ENCODE results near the gene SULT1A2. TPM values are rescaled to one million over a fixed set of nuclear protein-coding genes. Genes with fewer than 3 reads are reported as not detected.
"Not testable (repeated sequence)": the region's sequence is repeated elsewhere in the genome, so short reads cannot be mapped to it uniquely, and the experiment has no call there.

SULT1A2 gene
- total and polyA plus RNA-seq, 9 donors = 0.13 to 1.6 (median 0.78) TPM

DNA sequence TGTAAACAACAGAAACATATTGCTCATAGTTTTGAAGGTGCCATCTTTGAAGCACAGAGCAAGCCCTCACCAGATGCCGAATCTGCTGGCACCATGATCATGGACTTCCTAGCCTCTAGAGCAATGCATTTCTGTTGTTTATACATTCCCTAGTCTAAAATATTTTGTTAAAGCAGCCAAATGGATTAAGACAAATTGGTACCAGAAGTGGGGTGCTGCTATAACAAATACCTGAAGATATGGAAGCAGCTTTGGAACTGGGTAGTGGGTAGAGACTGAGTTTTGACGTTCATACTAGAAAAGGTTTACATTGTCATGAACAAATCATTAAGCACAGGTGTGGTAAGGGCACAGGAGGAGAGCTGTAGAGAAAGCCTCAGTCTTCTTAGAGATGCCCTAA is 29.6 kb downstream of the SULT1A2 start:
- Histone ChIP-seq H3K4me3 (no peak overlapping the region), H3K9me3 (no peaks in the 10 kb centered on the region), H3K27me3 (no peaks in the 10 kb centered on the region), H3K27ac (no peak overlapping the region), H3K36me3 (no peaks in the 10 kb centered on the region), H3K4me1 (ENCODE audit: insufficient read depth) (peaks cover 5% of the 10 kb centered on the region)
- TF ChIP-seq POLR2A (IDR thresholded peaks at IDR 0.05) = no peak
- TF ChIP-seq, protein P1, sequence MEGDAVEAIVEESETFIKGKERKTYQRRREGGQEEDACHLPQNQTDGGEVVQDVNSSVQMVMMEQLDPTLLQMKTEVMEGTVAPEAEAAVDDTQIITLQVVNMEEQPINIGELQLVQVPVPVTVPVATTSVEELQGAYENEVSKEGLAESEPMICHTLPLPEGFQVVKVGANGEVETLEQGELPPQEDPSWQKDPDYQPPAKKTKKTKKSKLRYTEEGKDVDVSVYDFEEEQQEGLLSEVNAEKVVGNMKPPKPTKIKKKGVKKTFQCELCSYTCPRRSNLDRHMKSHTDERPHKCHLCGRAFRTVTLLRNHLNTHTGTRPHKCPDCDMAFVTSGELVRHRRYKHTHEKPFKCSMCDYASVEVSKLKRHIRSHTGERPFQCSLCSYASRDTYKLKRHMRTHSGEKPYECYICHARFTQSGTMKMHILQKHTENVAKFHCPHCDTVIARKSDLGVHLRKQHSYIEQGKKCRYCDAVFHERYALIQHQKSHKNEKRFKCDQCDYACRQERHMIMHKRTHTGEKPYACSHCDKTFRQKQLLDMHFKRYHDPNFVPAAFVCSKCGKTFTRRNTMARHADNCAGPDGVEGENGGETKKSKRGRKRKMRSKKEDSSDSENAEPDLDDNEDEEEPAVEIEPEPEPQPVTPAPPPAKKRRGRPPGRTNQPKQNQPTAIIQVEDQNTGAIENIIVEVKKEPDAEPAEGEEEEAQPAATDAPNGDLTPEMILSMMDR (IDR thresholded peaks at IDR 0.05) = no peak
- intact Hi-C loops (cut with DNase I) = no loop called here
- 88 to 100% (median 91%) methylated on average over 2 of the region's 2 CpGs for WGBS, 3 donors
- DNase-seq = no peak

DNA sequence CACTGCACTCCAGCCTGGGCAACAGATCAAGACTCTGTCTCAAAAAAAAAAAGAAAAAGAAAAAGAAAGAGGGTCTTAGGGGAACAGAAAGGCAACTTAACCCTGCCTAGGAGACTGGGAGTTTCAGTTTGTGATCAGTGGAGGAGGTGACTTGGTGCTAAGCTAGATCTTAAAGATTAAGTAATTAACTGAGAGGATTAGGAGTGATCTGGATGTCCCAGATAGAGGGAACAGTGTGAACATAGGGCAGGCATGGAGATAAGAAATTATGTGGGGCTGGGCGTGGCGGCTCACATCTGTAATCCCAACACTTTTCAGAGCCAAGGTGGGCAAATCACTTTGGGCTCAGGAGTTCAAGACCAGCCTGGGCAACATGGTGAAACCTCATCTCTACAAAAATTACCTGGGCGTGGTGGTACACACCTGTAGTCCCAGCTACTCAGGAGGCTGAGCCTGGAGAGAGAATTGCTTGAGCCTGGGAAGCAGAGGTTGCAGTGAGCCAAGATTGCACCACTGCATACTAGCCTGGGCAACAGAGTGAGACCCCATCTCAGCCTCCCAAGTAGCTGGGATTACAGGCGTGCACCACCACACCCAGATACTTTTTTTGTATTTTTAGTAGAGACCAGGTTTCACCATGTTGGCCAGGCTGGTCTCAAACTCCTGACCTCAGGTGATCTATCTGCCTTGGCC is 30.5 kb downstream of the SULT1A2 start:
- WGBS, 3 donors = 99 to 100% (median 99%) methylated on average over 4 of the region's 4 CpGs
- intact Hi-C loops (cut with DNase I) = not testable (repeated sequence)

DNA sequence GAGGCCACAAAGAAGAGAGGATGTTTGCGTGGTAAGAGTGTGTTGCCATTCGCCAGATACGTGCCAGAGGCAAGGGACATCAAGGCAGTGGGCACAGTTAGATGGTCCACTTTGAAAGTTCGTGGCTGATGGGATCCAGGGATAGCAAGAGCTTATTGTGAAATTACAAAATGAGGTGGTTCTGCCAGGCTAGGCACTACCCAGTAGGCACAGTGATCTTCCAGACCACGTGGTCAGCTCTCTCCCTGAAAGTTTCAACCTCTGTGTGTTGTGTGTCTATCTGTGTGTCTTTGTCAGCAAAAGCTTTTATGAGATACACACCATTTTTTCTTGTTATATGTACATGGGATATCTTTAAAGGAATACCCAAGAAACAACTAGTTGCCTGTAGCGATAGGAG is 33.6 kb downstream of the SULT1A2 start:
- no peaks in the 10 kb centered on the region for H3K36me3 ChIP-seq
- 90 to 92% (median 91%) methylated on average over 6 of the region's 6 CpGs for WGBS, 3 donors
- no peak for TF ChIP-seq POLR2A (IDR thresholded peaks at IDR 0.05)
- TF ChIP-seq, protein P1 (IDR thresholded peaks at IDR 0.05) = no peak
- no peak for TF ChIP-seq EP300 (IDR thresholded peaks at IDR 0.05)
- H3K27ac ChIP-seq = no peak overlapping the region
- H3K9me3 ChIP-seq = no peaks in the 10 kb centered on the region
- H3K27me3 ChIP-seq = no peaks in the 10 kb centered on the region
- intact Hi-C loops (cut with DNase I) = no loop called here
- no peak for DNase-seq
- peaks cover 3% of the 10 kb centered on the region for H3K4me1 ChIP-seq (ENCODE audit: insufficient read depth)
- H3K4me3 ChIP-seq = no peak overlapping the region

More for the DNA sequence above, 30.5 kb downstream of the SULT1A2 start:
- not testable (repeated sequence) for H3K27ac ChIP-seq; H3K4me1 ChIP-seq (ENCODE audit: insufficient read depth); H3K9me3 ChIP-seq; H3K27me3 ChIP-seq; DNase-seq; H3K4me3 ChIP-seq; H3K36me3 ChIP-seq

DNA sequence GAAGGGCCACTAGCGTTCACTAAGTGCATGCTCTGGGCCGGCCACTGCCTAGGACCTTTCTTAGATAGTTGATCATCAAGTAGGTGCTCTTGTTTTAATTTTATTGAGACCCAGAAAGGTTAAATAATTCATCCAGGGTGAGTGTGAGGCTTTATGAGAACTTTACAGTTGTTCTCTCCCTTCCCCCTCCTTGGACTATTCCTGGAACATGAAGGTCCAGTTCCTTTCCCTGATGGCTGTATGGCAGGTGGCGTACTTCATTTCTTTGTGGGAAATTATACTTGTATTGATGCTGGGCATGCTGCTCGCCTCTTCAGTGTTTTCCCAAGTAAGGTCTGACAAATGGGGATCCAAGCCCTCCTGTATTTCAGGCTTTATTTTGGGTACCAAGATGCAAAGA is 34.7 kb downstream of the SULT1A2 start:
- no peak overlapping the region for H3K4me3 ChIP-seq
- 96 to 99% (median 96%) methylated on average over 4 of the region's 4 CpGs for WGBS, 3 donors
- H3K36me3 ChIP-seq = no peaks in the 10 kb centered on the region
- DNase-seq = no peak
- no peak for TF ChIP-seq EP300 (IDR thresholded peaks at IDR 0.05)
- TF ChIP-seq POLR2A (IDR thresholded peaks at IDR 0.05) = no peak
- TF ChIP-seq, protein P1 (IDR thresholded peaks at IDR 0.05) = no peak
- peaks cover 1% of the 10 kb centered on the region for H3K4me1 ChIP-seq (ENCODE audit: insufficient read depth)
- H3K27ac ChIP-seq = no peak overlapping the region
- no peaks in the 10 kb centered on the region for H3K27me3 ChIP-seq
- intact Hi-C loops (cut with DNase I) = no loop called here
- H3K9me3 ChIP-seq = no peaks in the 10 kb centered on the region

DNA sequence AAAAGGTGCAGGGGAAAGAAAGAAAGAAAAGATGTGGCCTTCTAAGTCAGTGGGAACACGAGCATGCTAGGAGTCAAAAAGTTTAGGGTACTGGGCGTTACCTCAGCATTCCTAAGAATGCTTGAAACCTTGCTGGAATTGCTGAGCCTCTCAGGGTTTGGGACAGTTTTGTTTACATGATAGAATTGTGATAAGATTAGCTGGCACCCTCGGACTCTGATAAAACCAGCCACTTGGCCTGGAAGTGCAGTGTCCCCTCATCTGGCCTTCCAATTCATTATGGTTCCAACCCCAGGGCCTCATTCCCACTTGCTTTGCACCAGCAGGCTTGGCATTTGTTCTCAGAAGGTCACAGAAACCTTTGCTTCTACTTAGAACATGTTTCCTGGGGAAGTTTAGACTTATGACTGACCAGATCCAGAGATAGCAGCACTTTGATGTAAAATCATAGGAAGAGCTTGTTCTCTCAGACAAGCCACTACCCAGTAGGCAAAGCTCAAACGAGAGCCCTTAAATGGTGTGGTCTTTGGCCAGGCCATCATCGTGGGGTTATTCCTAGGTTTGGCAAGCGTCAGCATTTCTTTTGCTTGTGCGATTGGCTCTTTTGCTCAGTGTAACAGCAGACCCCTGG is 35.2 kb downstream of the SULT1A2 start:
- DNase-seq = no peak
- Histone ChIP-seq H3K4me1 (ENCODE audit: insufficient read depth) (peaks cover 1% of the 10 kb centered on the region), H3K27ac (no peak overlapping the region), H3K9me3 (no peaks in the 10 kb centered on the region), H3K36me3 (no peaks in the 10 kb centered on the region), H3K4me3 (no peak overlapping the region), H3K27me3 (no peaks in the 10 kb centered on the region)
- intact Hi-C loops (cut with DNase I) = no loop called here
- no peak for TF ChIP-seq EP300 (IDR thresholded peaks at IDR 0.05)
- TF ChIP-seq, protein P1 (IDR thresholded peaks at IDR 0.05) = no peak
- 72 to 81% (median 76%) methylated on average over 7 of the region's 7 CpGs for WGBS, 3 donors
